Measurements from ENCODE around the gene SNX20.

GRCh38 chr16:50676684-50677225 is 4.4 kb downstream of the SNX20 start:
- TF ChIP-seq CTCF (IDR thresholded peaks at IDR 0.05) (no peak), POLR2AphosphoS5 (IDR thresholded peaks at IDR 0.05) (no peak)

Measured in prostate gland (tissue), 2 donors.